Ovary (tissue), 3 donors: Measurements from ENCODE around the gene RAB6A.

Source experiments
- CTCF ChIP-seq, 3 donors: fragments of 450-650 bp in 2 of 3; fragments of 200-600 bp in 1 of 3; IDR thresholded peaks; one replicate each; pipeline versions ENCODE4 v1.5.1 to v1.8.0; 2016 to 2022; ENCODE audit warnings: antibody characterized with exemption in 3 of 3, mild to moderate bottlenecking in 1 of 3
- EP300 ChIP-seq: sonication (generic); formaldehyde crosslinking; IDR thresholded peaks from one replicate; pipeline ENCODE4 v1.6.1; 2017; ENCODE audit warnings: antibody characterized with exemption
- POLR2A ChIP-seq: fragments of 450-650 bp; IDR thresholded peaks from one replicate; pipeline ENCODE4 v1.6.1; 2017; ENCODE audit warnings: antibody characterized with exemption, mild to moderate bottlenecking, moderate library complexity
- donor health status: DM: no; HTN: no; CAD: no.

GRCh38 chr11:73746701-73747100 is 14.2 kb downstream of the RAB6A start:
- TF ChIP-seq CTCF (IDR thresholded peaks at IDR 0.05) (no peak), POLR2A (no peak), EP300 (no peak)
